HepG2 (cell line): ENCODE results near the gene PTGR1. TPM values are rescaled to one million over a fixed set of nuclear protein-coding genes. Genes with fewer than 3 reads are reported as not detected.

ENCODE experiments used
- ATAC-seq: fragments of 200-7000 bp; cut with Tn5 transposase; 3 replicates; pipeline ENCODE4 v1.9.1; 2020; ENCODE audit warnings: mild to moderate bottlenecking, moderate library complexity
- BruUV-seq: library from RNA; stranded (reverse); fragments of 400-500 nt; replicated peaks from 2 replicates; lab custom pipeline; 2021; lab: Mats Ljungman, UMichigan
- CTCF ChIA-PET: fragments of 300-600 bp; formaldehyde crosslinking; extraction: SDS; loops from one replicate; lab custom pipeline; 2021; ENCODE audit warnings: low total read pairs, inconsistent platforms, low intra/inter-chr PET ratio; lab: Yijun Ruan, JAX
- POLR2A ChIA-PET: fragments of 350-600 bp; sonication (Branson Sonifier 250); formaldehyde crosslinking; loops from one replicate; lab custom pipeline; 2020; ENCODE audit warnings: antibody characterized with exemption, inconsistent platforms; lab: Yijun Ruan, JAX
- DNase-seq: peaks from one replicate; pipeline ENCODE4 v3.0.0-alpha.2; 2015; ENCODE audit warnings: low spot score
- FAIRE-seq: peaks from 3 replicates; lab custom pipeline; 2011; peaks lifted over from hg19 to GRCh38; lab: Jason Lieb, UNC
- H2AFZ ChIP-seq: one replicate; pipeline ENCODE4 v1.6.1; 2011; ENCODE audit warnings: low read length, inconsistent platforms
- H3K27ac ChIP-seq: fragments of 300-600 bp; 3 replicates; pipeline ENCODE4 v1.8.0; 2011; ENCODE audit warnings: mixed run types, mild to moderate bottlenecking, mixed read lengths, low read length, inconsistent platforms; ENCODE audit not compliant: insufficient read depth; ENCODE audit errors: extremely low read length
- H3K27me3 ChIP-seq, 2 experiments: fragments of 200-600 bp in 1 of 2; 2 replicates in 1 of 2; 3 replicates in 1 of 2; pipeline versions ENCODE4 v1.6.0 to v1.8.0; 2011; ENCODE audit warnings: low read length in 2 of 2, mild to moderate bottlenecking in 2 of 2, moderate library complexity in 2 of 2, inconsistent platforms in 1 of 2; ENCODE audit not compliant: insufficient read depth in 2 of 2, control insufficient read depth in 1 of 2
- H3K36me3 ChIP-seq, 2 experiments: fragments of 200-600 bp in 1 of 2; replicated peaks in 1 of 2; 2 replicates in 1 of 2; 3 replicates in 1 of 2; pipeline versions ENCODE4 v1.5.1 to v1.8.0; 2011; ENCODE audit warnings: low read length in 2 of 2, inconsistent platforms in 1 of 2; ENCODE audit not compliant: insufficient read depth in 2 of 2, control insufficient read depth in 1 of 2
- H3K4me1 ChIP-seq: 2 replicates; pipeline ENCODE4 v1.5.1; 2012; ENCODE audit warnings: low read length, inconsistent platforms; ENCODE audit not compliant: insufficient read depth
- H3K4me2 ChIP-seq: 2 replicates; pipeline ENCODE4 v1.6.0; 2011; ENCODE audit warnings: low read depth, low read length, inconsistent platforms
- H3K4me3 ChIP-seq, 3 experiments: fragments of 200-600 bp in 1 of 3; sonication (generic), shearing (Covaris generic) in 1 of 3; replicated peaks in 1 of 3; 2 replicates each; pipeline ENCODE4 v1.5.1; 2011 to 2016; ENCODE audit warnings: low read length in 3 of 3, inconsistent platforms in 2 of 3, low read depth in 2 of 3, mild to moderate bottlenecking in 2 of 3, control low read depth in 1 of 3, mixed read lengths in 1 of 3; ENCODE audit not compliant: insufficient read depth in 1 of 3
- H3K79me2 ChIP-seq: one replicate; pipeline ENCODE4 v1.6.1; 2011; ENCODE audit warnings: low read length, inconsistent platforms; ENCODE audit not compliant: insufficient read depth
- H3K9ac ChIP-seq: 2 replicates; pipeline ENCODE4 v1.6.0; 2011; ENCODE audit warnings: mild to moderate bottlenecking, low read depth, low read length, inconsistent platforms; ENCODE audit not compliant: insufficient read depth
- H3K9me3 ChIP-seq: 2 replicates; pipeline ENCODE4 v1.5.1; 2012; ENCODE audit warnings: mild to moderate bottlenecking, low read length
- H4K20me1 ChIP-seq: 2 replicates; pipeline ENCODE4 v1.6.0; 2011; ENCODE audit warnings: inconsistent platforms, mild to moderate bottlenecking, low read length, moderate library complexity; ENCODE audit not compliant: insufficient read depth
- ATF5 ChIP-seq: sonication (generic); formaldehyde crosslinking; IDR thresholded peaks from 2 replicates; pipeline ENCODE4 v1.4.0; 2020; ENCODE audit warnings: mild to moderate bottlenecking, low read depth, missing genetic modification reagents
- KDM3A ChIP-seq: IDR thresholded peaks from 2 replicates; pipeline ENCODE4 v1.6.1; 2018; ENCODE audit warnings: low read depth, missing compliant biosample characterization
- ZNF225 ChIP-seq: sonication (generic); formaldehyde crosslinking; IDR thresholded peaks from 2 replicates; pipeline ENCODE4 v1.4.0; 2020; ENCODE audit warnings: mild to moderate bottlenecking, missing genetic modification reagents
- ZNF230 ChIP-seq: sonication (generic); formaldehyde crosslinking; IDR thresholded peaks from 2 replicates; pipeline ENCODE4 v1.4.0; 2020; ENCODE audit warnings: mild to moderate bottlenecking, missing genetic modification reagents
- ZNF264 ChIP-seq: sonication (generic); formaldehyde crosslinking; IDR thresholded peaks from 2 replicates; pipeline ENCODE4 v1.4.0; 2020; ENCODE audit warnings: missing genetic modification reagents
- ZNF414 ChIP-seq: sonication (generic); formaldehyde crosslinking; IDR thresholded peaks from 2 replicates; pipeline ENCODE4 v1.5.0; 2020; ENCODE audit warnings: missing genetic modification reagents
- WGBS: methylation state at CpG from one replicate; pipeline ENCODE4 v1.1.6; 2017; ENCODE audit warnings: low lambda C conversion rate; 5-methylcytosine and 5-hydroxymethylcytosine counted together
- in situ Hi-C: cut with HindIII; loops from 2 replicates; pipeline ENCODE4 v1.10.0; 2017; ENCODE audit warnings: low pct_unique_long_range_greater_than_20kb; ENCODE audit not compliant: extremely low pct_ligation_motif_present
- intact Hi-C: fragments of 100-400 bp; cut with micrococcal nuclease; formaldehyde crosslinking; loops from one replicate; pipeline ENCODE4 v1.10.0; 2022; ENCODE audit not compliant: unreplicated experiment
- polyA plus RNA-seq, 8 experiments: library from polyadenylated mRNA; depleted of rRNA in 3 of 8; stranded (reverse) in 7 of 8; unstranded in 1 of 8; fragments of >200 nt; fragmentation: Illumina TruSeq in 4 of 8; extraction: Trizol in 4 of 8; gene quantifications; 2 replicates each; pipeline versions ENCODE4 v1.2.1 to v1.2.3, GENCODE V29; 2011 to 2016; ENCODE audit warnings: low read depth in 4 of 8, missing spikeins in 1 of 8, mixed read lengths in 1 of 8; ENCODE audit not compliant: insufficient read depth in 1 of 8
- total RNA-seq, 5 experiments: library from RNA; depleted of rRNA; stranded (reverse); fragments of >200 nt; fragmentation: Illumina TruSeq; extraction: Trizol; gene quantifications; 2 replicates each; pipeline ENCODE4 v1.2.3, GENCODE V29; 2016; ENCODE audit warnings: low read depth in 1 of 5

The PTGR1 gene
- total and polyA plus RNA-seq, 2 of the 13 experiments (the other 11 are each of a cell fraction or from before 2014, with no cell fraction given) = 6.0 to 15.8 TPM

GRCh38 chr9:111628411-111628810 lies 29.0 kb upstream of the PTGR1 start:
- no peak for DNase-seq
- H4K20me1 ChIP-seq = 0 out of 2 replicates have a peak, but pooled peaks cover 2% of the 10 kb centered on the region
- POLR2A ChIA-PET = interaction anchor here (1.1 kb wide), 2 partner anchors 24 to 30 kb away, joined by 4 to 7 read pairs; no protein-coding TSS in a partner anchor
- FAIRE-seq = no peak
- H3K27me3 ChIP-seq = no peaks in the 10 kb centered on the region; a peak in 1 of 5 replicates
- H3K9me3 ChIP-seq = no peaks in the 10 kb centered on the region
- no peaks in the 10 kb centered on the region for H3K36me3 ChIP-seq
- WGBS = 85% methylated on average over 7 of the region's 7 CpGs
- CTCF ChIA-PET = no interaction called here
- TF ChIP-seq ZNF414 = no peak
- TF ChIP-seq ZNF225 (CRISPR knock-in tag) = no peak
- TF ChIP-seq KDM3A (CRISPR knock-in tag) = no peak
- TF ChIP-seq ZNF264 = no peak
- TF ChIP-seq ZNF230 (CRISPR knock-in tag) = no peak
- no peak for TF ChIP-seq ATF5
- no peak overlapping the region for H3K4me2 ChIP-seq
- no peak overlapping the region for H3K27ac ChIP-seq
- ATAC-seq = no peak
- peaks cover 35% of the 10 kb centered on the region for H3K4me1 ChIP-seq
- in situ Hi-C loops = no loop called here
- H3K9ac ChIP-seq = no peak overlapping the region
- peaks cover 21% of the 10 kb centered on the region for H3K79me2 ChIP-seq
- BruUV-seq = no TSS peak
- no peak overlapping the region for H3K4me3 ChIP-seq
- intact Hi-C loops = no loop called here
- no peak overlapping the region for H2AFZ ChIP-seq
